ENCODE data around the gene PLCL2.
A peak's percentile ranks its signal among the peaks of the same experiment; 100 is the strongest.

Gene PLCL2

DNA sequence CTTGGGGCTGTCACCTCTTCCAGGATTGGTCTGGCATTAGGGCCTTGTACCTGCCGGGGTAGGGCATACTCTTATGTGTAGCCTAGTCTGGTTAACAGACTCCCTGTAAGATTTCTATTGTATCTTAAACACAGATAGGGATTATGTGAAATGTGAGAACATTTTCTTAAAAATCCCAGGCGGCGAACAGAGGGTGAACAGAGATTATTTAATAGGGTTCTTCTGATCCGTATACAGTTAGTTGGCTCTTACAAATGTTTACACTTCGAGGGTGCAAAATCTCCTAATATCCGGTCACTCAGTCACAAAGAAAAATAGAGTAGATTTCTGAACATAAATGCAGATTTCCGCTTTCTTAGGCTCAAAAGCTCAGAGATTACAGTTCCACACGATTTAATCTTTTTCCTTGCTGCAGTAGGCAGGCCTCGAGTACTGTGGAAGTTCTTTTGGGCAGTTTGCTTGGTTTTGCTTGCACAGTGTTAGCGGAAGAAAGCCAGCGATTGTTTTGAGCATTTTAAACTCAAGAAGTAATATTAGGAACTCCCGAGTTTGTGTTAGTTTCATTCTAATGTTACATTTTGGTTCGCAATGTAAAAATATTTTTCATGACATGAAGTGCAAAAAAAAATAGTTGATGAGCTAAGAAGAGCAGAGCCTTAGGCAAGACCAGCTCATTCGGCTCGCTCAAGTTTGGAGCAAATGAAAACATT lies 993 bp downstream of the PLCL2 start:
- Histone ChIP-seq H3K9ac (ENCODE audit: low read length) (peak overlapping the region; percentile 63), H3K27ac (ENCODE audit: low read depth, low read length) (peak overlapping the region; percentile 57), H3K4me3 (ENCODE audit: low read depth in 1 of 2, low read length in 2 of 2) (peak overlapping the region; percentile 73 to 83), H3K27me3 (ENCODE audit: control insufficient read depth in 1 of 2, insufficient read depth in 2 of 2, low read length in 2 of 2) (no peaks in the 10 kb centered on the region), H3K36me3 (ENCODE audit: insufficient read depth, low read length) (no peaks in the 10 kb centered on the region), H3K9me3 (ENCODE audit: low read length) (no peaks in the 10 kb centered on the region), H3K4me1 (ENCODE audit: insufficient read depth, low read length) (peaks cover 7% of the 10 kb centered on the region)

DNA sequence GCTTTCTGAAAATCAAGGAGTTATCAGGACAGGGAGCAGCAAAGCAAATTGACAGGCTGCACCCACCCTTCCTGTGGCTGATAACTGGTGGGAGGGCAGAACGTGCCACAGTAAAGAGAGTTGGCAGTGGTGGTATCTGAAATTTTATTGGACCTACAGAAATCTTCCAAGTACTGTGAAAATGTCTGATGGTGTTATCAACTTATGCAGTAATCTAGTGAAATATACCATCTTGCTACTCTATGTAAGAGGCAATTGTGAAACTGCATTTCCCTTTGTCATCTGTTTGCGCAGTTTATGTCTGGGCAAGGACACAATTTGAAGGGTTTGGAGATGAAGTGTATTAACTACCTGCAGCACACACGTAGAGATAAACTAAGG lies 1.5 kb downstream of the PLCL2 start:
- peaks cover 7% of the 10 kb centered on the region for H3K4me1 ChIP-seq (ENCODE audit: insufficient read depth, low read length)
- H3K9me3 ChIP-seq (ENCODE audit: low read length) = no peaks in the 10 kb centered on the region
- no peaks in the 10 kb centered on the region for H3K27me3 ChIP-seq (ENCODE audit: control insufficient read depth in 1 of 2, insufficient read depth in 2 of 2, low read length in 2 of 2)
- H3K9ac ChIP-seq (ENCODE audit: low read length) = no peak overlapping the region
- H3K27ac ChIP-seq (ENCODE audit: low read depth, low read length) = no peak overlapping the region
- H3K4me3 ChIP-seq (ENCODE audit: low read depth in 1 of 2, low read length in 2 of 2) = peak overlapping the region in 1 of 2 donors; percentile 83
- no peaks in the 10 kb centered on the region for H3K36me3 ChIP-seq (ENCODE audit: insufficient read depth, low read length)

DNA sequence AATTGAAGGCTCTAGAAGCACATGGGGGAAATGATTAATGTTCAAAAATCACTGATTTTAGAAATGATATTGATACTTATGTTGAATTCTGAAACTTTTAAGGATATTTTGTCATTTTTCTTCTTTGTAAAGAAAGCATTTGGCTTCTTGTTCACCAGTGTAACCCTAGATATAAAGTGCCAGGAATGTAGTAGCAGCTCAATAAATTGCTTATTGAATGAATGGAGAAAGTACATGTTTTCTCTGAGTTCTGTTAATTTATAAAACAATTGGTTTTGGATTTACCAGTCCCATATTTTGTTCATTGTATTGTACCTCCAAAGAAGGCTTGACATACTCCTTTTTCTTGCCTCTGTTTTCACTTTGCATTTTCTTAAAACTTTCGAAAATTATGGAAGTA lies 2.4 kb downstream of the PLCL2 start:
- H3K9me3 ChIP-seq (ENCODE audit: low read length) = no peaks in the 10 kb centered on the region
- H3K36me3 ChIP-seq (ENCODE audit: insufficient read depth, low read length) = no peaks in the 10 kb centered on the region
- no peak overlapping the region for H3K4me3 ChIP-seq (ENCODE audit: low read depth in 1 of 2, low read length in 2 of 2)
- no peak overlapping the region for H3K9ac ChIP-seq (ENCODE audit: low read length)
- peaks cover 7% of the 10 kb centered on the region for H3K4me1 ChIP-seq (ENCODE audit: insufficient read depth, low read length)
- no peak overlapping the region for H3K27ac ChIP-seq (ENCODE audit: low read depth, low read length)
- H3K27me3 ChIP-seq (ENCODE audit: control insufficient read depth in 1 of 2, insufficient read depth in 2 of 2, low read length in 2 of 2) = no peaks in the 10 kb centered on the region

DNA sequence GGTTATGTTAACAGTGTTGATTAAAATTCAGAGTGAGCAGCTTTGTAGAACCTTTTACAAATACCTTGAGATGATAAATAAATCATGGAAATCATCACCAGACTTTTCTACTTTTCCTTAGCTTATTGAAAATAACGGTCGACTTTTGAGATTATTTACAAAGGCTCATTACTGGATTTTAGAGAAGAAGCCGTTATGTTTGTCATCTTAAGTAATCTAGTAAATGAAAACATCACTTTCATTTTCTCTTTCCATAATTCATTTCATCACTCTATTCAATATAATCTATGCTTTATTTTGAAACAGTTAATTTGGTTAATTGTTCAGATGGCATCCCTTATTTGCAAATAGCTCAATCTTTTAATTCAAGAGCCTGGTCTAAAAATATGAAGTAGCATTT lies 3.6 kb downstream of the PLCL2 start:
- Histone ChIP-seq H3K36me3 (ENCODE audit: insufficient read depth, low read length) (no peaks in the 10 kb centered on the region), H3K9me3 (ENCODE audit: low read length) (no peaks in the 10 kb centered on the region), H3K9ac (ENCODE audit: low read length) (no peak overlapping the region), H3K4me1 (ENCODE audit: insufficient read depth, low read length) (peaks cover 7% of the 10 kb centered on the region), H3K27me3 (ENCODE audit: control insufficient read depth in 1 of 2, insufficient read depth in 2 of 2, low read length in 2 of 2) (no peaks in the 10 kb centered on the region), H3K27ac (ENCODE audit: low read depth, low read length) (no peak overlapping the region), H3K4me3 (ENCODE audit: low read depth in 1 of 2, low read length in 2 of 2) (peak overlapping the region in 1 of 2 donors; percentile 4)

DNA sequence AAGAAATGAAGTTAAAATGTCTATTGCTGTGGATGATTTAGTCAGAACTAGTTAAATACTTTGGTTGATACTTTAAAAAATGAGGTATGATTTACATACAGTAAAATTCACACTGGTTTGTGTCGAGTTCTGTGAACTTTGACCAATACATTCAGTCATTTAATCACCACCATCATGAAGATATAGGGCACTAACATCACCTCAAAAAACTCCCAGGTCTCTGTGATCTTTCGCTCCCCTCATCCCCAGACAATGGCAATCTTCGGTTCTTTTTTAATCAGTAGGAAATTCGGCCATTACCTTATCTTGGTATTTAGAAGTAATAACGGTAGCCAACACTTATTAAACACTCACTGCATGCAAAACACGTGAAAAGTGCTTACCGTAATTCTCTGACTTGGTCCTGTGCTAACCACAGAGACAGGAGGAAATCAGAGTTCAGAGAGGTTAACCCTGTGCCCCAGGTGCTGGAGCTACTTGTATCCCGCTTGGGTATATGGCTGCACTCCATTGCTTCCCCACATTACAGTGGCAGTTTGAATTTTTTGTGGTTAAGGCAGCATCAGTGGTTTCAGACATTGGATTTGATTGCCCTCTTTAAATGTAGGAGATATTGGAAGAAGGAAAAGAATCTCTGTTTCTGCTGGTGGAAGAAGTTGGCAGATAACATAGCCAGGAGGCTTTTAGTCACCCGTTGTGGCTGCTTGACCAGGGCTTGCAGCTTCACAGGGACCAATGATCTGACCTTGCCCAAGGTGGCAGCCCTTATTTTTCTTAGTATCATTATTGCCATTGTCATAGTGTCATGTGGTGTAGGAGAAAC lies 4.2 kb downstream of the PLCL2 start:
- H3K4me3 ChIP-seq (ENCODE audit: low read depth in 1 of 2, low read length in 2 of 2) = no peak overlapping the region
- no peaks in the 10 kb centered on the region for H3K36me3 ChIP-seq (ENCODE audit: insufficient read depth, low read length)
- H3K27ac ChIP-seq (ENCODE audit: low read depth, low read length) = no peak overlapping the region
- H3K9ac ChIP-seq (ENCODE audit: low read length) = no peak overlapping the region
- no peaks in the 10 kb centered on the region for H3K27me3 ChIP-seq (ENCODE audit: control insufficient read depth in 1 of 2, insufficient read depth in 2 of 2, low read length in 2 of 2)
- peaks cover 7% of the 10 kb centered on the region for H3K4me1 ChIP-seq (ENCODE audit: insufficient read depth, low read length)
- no peaks in the 10 kb centered on the region for H3K9me3 ChIP-seq (ENCODE audit: low read length)

DNA sequence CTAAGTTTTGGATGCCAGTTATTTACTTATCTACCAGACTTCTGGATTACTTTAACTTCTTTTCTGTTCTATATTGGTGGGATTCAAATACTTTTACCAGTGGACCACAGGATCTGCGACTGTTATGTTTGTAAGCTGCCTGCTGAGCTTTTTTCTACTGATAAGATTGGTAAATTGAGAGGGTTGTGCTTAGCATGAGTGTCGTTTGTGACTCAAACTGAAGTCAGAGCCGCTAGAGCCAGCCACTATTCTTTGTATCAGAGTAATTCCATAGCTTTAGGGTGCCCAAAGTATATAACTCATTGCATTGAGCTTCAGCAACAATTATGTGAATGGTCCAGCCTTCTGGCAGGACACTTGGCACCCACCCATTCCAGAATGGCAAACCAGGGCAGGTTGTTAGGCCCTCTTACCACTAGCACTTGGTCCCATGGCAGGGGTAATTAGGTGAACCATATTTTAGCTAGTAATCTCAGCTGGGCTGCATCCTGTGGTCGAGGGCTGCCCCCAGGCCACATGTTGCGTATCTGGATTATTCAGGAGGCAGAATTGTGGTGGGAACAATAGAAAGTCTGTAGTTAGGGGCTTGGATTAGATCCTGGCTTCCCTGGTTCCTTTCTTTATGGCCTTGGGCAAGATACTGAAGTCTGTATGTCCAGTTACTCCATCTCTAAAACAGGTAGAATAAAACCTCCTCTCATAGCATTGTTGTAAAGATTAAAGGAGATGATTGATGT lies 6.0 kb downstream of the PLCL2 start:
- Histone ChIP-seq H3K27ac (ENCODE audit: low read depth, low read length) (no peak overlapping the region), H3K4me1 (ENCODE audit: insufficient read depth, low read length) (peaks cover 2% of the 10 kb centered on the region), H3K9me3 (ENCODE audit: low read length) (no peaks in the 10 kb centered on the region), H3K4me3 (ENCODE audit: low read depth in 1 of 2, low read length in 2 of 2) (no peak overlapping the region), H3K9ac (ENCODE audit: low read length) (no peak overlapping the region), H3K36me3 (ENCODE audit: insufficient read depth, low read length) (no peaks in the 10 kb centered on the region), H3K27me3 (ENCODE audit: control insufficient read depth in 1 of 2, insufficient read depth in 2 of 2, low read length in 2 of 2) (no peaks in the 10 kb centered on the region)

DNA sequence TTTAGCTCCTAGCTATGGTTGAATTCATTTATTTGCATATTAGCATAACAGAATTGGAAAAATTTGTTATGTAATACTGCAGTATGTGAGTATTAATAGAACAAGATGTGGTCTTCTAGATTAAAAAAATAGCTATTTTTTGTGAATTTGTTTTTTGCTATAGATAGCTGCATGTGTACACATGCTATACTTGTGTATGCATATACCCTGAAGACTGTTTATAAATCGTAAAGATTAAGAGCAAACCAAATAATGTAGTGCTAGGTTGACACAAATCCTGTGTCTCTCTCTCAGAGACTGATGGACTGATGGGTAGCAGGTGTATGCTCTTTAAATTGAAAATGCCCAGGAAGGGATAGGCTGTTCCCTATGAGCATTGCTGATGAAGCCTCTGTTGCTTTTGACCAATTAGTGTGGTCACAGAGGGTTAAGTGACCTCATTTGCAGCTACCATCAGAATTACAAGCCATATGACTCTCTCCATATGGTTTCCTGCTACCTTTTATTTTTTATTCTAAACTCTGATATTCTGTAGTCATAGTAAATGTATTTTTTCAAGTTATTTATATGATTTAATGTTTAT lies 9.0 kb downstream of the PLCL2 start:
- no peaks in the 10 kb centered on the region for H3K9me3 ChIP-seq (ENCODE audit: low read length)
- no peaks in the 10 kb centered on the region for H3K4me1 ChIP-seq (ENCODE audit: insufficient read depth, low read length)
- H3K4me3 ChIP-seq (ENCODE audit: low read depth in 1 of 2, low read length in 2 of 2) = no peak overlapping the region
- H3K27ac ChIP-seq (ENCODE audit: low read depth, low read length) = no peak overlapping the region
- no peaks in the 10 kb centered on the region for H3K36me3 ChIP-seq (ENCODE audit: insufficient read depth, low read length)
- no peak overlapping the region for H3K9ac ChIP-seq (ENCODE audit: low read length)
- no peaks in the 10 kb centered on the region for H3K27me3 ChIP-seq (ENCODE audit: control insufficient read depth in 1 of 2, insufficient read depth in 2 of 2, low read length in 2 of 2)

DNA sequence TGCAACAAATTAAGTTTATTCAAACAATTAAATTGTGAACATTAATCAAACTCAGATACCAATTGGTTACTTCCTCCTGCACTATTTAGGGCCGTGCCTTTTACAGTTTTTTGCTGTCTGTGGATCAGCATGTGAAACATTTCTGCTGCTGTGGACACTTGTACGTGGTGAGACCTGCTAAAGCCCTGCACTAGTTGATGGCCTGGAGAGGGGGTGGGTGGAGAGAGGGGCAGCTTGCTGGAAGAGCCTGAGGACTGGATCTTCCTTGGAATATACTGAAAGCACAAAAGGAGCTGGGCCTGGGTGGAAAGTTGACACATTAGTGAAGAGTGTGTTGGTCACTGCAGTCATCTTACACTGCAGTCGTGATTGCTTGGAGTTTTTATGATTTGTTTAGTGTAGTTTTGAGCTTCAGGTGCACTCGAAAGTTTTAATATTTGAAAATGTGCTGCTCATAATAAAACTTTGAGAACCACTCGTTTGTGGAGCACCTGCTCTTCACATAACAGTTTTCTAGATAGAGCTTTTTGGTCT lies 11.4 kb downstream of the PLCL2 start:
- Histone ChIP-seq H3K4me1 (ENCODE audit: insufficient read depth, low read length) (no peaks in the 10 kb centered on the region), H3K27me3 (ENCODE audit: control insufficient read depth in 1 of 2, insufficient read depth in 2 of 2, low read length in 2 of 2) (no peaks in the 10 kb centered on the region), H3K36me3 (ENCODE audit: insufficient read depth, low read length) (no peaks in the 10 kb centered on the region), H3K9me3 (ENCODE audit: low read length) (no peaks in the 10 kb centered on the region), H3K9ac (ENCODE audit: low read length) (no peak overlapping the region), H3K4me3 (ENCODE audit: low read depth in 1 of 2, low read length in 2 of 2) (no peak overlapping the region), H3K27ac (ENCODE audit: low read depth, low read length) (no peak overlapping the region)

DNA sequence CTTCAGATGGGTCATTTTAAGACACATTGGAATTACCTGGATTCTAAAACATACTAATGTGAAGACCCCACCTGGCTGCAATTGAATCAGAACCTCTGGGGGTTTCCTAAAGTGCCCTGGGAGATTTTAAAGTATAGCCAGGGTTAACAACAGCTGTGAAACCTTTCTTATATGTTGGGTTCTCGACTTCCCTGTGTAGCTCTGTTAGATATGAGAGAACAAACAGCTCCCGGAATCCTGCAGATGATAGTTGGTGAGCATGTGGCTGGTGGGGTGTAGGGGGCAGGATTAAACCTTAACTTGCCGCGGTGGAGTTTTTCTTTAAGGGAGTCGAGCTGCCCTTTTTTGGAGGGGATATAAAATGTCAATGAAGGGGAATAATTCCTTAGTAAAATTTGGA lies 12.1 kb downstream of the PLCL2 start:
- no peaks in the 10 kb centered on the region for H3K27me3 ChIP-seq (ENCODE audit: control insufficient read depth in 1 of 2, insufficient read depth in 2 of 2, low read length in 2 of 2)
- H3K36me3 ChIP-seq (ENCODE audit: insufficient read depth, low read length) = no peaks in the 10 kb centered on the region
- no peak overlapping the region for H3K27ac ChIP-seq (ENCODE audit: low read depth, low read length)
- H3K9ac ChIP-seq (ENCODE audit: low read length) = no peak overlapping the region
- H3K4me3 ChIP-seq (ENCODE audit: low read depth in 1 of 2, low read length in 2 of 2) = no peak overlapping the region
- H3K4me1 ChIP-seq (ENCODE audit: insufficient read depth, low read length) = no peaks in the 10 kb centered on the region
- H3K9me3 ChIP-seq (ENCODE audit: low read length) = no peaks in the 10 kb centered on the region

DNA sequence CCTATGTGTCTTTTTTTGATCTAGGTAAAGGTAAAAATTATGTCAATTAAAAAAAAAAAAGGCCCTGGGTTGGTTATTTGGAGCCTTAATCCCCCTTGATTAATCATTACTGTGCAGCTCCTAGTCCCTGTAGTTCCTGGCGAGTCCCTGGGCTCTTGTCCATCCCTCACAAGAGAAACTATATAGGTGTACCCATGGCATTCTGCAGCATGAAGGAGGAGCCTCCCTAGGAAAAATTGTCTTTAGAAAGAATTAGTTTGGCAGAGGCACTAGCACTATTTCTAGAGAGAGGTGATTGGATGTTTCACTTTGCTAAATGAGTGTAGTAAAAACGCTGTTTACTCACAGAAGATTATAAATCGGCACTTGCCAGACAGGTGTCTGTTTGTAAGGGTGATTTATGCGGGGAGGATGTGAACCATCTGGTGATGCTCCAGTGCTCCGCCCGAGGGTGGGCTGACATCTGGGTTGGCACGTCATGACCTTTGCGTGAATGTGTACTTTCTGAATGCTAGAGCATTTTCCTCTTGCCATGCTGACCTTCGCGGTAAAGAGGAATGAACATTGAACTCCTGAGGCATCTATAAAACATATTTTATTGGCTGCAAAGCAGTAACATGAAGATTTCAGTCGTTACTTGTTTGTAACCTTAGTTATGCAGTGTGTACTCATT lies 12.6 kb downstream of the PLCL2 start:
- Histone ChIP-seq H3K9ac (ENCODE audit: low read length) (no peak overlapping the region), H3K27ac (ENCODE audit: low read depth, low read length) (no peak overlapping the region), H3K4me3 (ENCODE audit: low read depth in 1 of 2, low read length in 2 of 2) (no peak overlapping the region), H3K4me1 (ENCODE audit: insufficient read depth, low read length) (no peaks in the 10 kb centered on the region), H3K9me3 (ENCODE audit: low read length) (no peaks in the 10 kb centered on the region), H3K36me3 (ENCODE audit: insufficient read depth, low read length) (no peaks in the 10 kb centered on the region), H3K27me3 (ENCODE audit: control insufficient read depth in 1 of 2, insufficient read depth in 2 of 2, low read length in 2 of 2) (no peaks in the 10 kb centered on the region)

Measured in muscle layer of colon (tissue), 2 donors.